HG03354 (cell line): ENCODE measurements around the gene SUV39H1.

Source experiments
- ATAC-seq: cut with Tn5 transposase; IDR thresholded peaks from one replicate; pipeline ENCODE4 v1.9.1; 2021; ENCODE audit warnings: mild to moderate bottlenecking; ENCODE audit not compliant: unreplicated experiment, poor library complexity, severe bottlenecking

SUV39H1 gene

DNA sequence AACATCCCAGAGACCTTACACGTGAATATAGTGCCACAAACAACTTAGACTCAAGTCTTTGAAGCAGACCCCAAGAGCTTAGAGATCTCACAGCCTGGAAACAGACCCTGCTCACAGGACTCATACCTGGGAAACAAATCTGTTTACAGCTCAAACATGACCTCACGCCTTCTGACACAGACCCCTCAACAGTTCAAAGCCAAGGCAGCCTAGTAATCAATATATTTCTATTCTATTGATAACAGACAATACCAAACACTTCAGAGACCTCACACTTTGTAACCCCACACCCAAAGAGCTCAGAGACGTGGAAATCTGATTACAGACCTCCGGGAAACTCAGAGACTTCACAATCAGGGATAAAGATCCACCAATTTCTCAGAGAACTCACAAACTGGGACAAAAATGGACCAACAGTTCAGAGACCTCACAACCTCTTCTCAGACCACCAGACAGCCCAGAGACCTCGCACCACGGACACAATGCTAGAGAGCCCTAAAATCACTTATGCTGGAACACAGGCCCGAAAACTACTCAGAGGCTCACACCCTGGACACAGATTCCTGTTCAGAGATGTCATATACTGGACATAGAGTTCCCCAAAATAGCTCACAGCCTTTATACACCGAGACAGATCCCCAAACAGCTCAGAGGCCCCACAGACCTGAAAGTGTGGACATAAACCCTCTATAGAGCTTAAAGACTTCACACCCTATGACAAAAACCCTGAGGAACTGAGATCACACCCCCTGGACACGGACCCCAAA is 14.8 kb downstream of the SUV39H1 start:
- ATAC-seq: no peak

DNA sequence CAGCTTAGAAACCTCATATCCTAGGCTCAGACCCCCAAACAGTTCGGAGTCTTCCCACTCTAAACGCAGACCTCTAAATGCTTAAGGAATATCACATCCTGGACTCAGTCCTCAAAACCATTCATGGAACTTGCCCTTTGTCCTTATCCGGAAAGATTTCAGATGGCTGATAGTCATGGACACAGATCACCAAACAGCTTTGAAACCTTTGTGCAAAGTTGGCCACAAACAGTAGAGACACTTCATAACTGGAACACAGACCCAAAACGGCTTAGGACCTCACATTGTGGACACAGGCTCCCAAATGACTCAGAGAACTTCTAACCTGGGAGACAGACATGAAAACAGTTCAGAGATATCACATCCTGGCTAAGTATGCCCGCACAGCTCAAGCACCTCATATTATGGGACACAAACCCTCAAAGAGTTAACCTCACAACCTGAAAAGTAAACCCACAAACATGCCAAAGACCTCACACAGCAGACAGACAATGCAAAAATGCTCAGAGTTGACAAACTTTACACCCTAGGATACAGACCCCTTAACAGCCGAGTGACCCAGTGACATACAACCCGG is 15.5 kb downstream of the SUV39H1 start:
- ATAC-seq: no peak

DNA sequence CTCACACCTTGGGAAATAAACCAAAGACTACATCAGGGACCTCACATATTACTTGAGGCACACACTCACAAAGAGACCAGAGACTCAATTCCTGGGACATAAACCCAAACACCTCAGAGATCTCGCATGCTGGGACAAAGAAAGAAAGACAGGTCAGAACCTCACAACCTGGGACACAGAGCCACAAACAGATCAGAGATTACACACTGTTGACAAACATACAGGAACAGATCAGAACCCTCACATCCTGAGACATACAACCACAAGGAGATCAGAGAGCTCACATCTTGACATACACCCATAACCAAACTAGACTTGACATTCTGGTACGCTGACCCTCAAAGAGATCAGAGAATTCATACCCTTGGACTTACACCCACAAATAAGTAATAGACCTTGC is 17.3 kb downstream of the SUV39H1 start:
- no peak for ATAC-seq

DNA sequence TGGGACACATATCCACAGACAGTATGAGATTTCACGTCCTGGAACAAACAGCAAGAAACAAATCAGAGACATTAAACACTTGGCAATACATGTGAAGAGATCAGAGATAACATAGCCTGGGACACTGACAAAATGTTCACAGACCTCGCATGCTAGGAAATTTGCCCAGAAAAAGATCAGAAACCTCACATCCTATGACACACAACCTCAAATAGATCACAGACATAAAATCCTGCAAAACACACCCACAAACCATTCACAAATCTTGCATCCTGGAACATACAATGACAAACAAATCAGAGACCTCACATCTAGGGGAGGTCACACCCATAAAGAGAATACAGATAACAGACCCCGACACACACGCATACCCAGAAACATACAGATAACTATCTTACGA is 18.0 kb downstream of the SUV39H1 start:
- no peak for ATAC-seq

DNA sequence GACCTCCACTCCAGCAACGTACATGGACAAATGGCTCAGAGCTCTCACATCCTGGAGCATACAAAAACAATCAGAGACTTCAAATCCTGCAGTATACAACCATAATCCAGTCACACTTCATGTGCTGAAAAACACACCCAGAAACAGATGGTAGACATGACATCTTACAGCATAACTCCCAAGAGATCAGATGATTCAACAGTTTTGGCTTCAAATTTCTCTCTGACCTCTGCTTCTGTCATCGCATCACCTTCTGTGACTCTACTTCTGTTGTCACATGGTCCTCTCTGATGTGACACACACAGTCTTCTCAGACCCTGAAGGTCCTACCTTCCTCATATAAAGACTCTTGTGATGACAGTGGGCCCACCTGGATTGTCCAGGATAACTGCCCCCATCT is 18.5 kb downstream of the SUV39H1 start:
- no peak for ATAC-seq

DNA sequence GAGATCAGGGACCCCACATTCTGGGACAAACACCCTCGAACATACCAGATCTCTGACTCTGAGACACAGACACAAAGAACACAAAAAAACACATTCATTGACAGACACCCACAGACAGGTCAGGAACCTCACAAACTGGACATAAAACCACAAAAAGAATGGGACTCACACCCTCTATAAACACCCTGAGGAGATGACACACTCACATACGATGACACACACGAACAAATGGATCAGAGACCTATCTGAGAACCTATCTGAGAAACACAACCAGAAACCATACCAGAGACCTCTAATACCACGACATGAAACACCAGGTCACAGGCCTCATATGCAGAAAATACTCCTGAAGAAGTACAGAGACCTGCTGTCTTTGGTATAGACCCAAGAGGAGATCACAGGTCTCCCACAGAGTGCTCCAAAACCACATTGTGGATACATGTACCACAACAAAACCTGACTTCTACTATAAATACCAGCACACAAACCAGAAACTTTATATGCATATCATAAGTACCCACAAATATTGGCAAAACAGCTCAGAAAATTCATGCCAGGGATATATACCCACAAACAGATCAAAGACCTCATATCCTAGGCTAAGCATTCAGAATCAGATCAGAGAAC is 19.5 kb downstream of the SUV39H1 start:
- no peak for ATAC-seq

DNA sequence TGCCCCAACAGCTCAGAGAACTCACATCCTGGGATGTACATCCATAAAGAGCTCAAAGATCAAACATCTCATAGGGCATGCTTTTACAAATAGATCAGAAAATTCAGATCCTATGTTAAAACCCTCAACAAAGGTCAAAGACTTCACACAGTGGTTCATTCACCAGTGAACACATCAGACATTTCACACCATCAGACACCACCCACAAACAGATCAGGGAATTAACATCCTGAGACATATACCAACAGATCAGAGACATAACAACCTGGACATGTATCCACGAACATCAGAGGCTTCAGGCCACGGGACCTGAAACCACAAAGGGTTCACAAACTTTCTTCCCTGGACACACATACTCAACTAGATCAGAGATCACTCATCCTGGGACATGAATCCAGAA is 23.4 kb downstream of the SUV39H1 start:
- ATAC-seq: no peak

DNA sequence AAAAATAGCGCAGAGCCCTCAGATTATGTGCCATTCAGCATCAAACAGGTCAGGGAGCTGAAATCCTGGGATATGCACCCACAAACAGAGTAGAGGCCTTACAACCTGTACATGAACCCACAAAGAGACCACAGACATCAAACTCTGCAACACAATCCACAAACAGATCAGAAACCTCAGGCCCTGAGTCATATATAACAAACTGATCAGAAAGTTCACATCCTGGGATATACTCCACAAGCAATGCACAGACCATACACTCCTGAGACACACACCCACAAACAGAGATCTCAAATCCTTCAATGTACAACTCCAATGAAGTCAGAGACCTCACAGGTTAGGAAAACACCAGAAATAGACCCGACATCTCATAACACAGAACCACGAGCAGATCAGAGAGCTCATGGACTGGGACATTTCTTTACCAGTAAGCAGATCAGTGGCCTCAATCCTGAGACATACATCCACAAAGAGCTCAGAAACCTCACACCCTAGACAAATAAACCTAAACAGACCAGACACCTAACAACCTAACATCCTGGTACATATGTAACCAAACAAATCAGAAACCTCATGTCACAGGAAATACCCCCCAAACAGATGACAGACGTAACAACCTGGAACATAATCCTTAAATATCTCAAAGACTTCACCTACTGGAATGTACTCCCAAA is 24.2 kb downstream of the SUV39H1 start:
- no peak for ATAC-seq

DNA sequence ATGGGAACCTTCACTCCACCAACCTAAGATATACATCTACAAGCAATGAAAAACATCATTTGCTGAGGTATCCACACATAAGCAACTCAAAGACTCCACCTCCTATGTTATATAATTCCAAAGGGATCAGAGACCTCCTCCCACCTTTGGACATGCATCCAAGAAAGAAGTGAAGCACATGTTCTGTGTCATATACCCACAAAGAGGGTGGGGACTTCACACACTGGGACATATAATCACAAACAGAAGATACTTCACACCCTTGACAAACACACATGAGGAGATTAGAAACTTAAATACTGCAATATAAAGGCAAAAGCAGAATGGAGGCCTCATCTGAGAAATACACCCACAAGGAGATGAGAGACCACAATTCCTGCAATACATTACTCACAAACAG is 25.4 kb downstream of the SUV39H1 start:
- ATAC-seq: no peak

DNA sequence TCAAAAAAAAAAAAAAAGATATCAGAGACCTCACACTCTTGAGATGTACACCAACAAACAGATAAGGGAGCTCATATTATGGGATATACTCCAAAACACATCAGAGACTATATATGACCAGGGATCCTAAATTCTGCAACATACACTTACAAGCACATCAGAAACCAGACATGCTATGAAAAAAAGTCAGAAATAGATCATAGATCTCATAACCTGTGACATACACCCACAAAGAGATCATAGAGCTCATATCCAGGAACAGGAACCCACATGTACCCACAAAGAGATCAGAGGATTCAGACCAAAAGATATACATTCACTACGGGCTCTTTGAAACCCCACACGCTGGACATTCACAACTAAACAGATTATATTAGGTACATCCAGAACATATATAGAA is 30.1 kb downstream of the SUV39H1 start:
- ATAC-seq: no peak

DNA sequence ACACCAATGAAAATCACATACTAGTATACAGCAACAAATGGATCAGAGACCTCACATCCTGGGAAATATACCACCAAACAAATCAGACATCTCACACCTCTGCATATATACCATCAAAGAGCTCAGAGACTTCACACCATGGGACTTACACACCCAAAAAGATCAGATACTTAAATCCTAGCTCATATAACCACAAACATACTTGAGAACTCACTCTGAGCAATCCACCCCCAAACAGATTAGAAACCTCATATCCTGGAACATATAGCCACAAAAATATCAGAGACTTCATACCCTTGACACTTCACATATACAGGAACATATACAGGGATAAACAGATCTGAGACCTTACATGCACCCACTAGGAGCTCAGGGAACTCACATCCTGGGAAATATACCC is 32.1 kb downstream of the SUV39H1 start:
- no peak for ATAC-seq

DNA sequence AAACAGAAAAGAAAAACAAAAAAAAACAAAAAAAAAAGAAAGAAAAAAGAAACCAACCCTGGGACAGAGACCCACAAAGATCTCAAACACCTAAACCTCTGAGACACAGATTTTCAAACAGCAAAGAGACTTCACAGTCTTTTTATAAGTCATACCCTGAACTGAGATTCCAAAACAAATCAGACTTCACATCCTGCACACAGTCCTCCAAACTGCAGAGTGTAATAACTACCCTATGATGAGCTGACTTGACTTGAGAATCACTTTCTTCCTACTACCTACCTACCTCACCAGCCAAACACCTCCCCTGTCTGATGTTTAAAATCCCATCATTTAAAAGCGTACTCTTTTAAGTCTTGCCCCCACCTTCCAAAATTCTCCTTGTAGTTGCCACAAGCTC is 39.8 kb downstream of the SUV39H1 start:
- ATAC-seq: no peak

DNA sequence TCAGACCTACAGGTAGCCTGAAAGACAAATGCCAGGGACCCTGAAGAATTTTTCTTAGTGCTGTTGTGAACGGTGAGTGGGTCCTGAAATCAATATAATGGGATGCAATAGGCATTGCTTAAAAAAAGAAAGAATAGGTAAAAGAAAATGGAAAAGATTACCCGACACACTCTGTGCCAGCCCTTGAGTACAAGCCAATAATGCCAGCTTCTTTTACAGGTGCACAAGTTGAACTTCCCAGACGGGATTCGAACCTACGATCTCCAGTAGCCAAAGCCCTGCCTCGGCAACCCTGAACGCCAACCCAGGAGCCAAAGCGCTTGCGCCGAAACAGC is 40.3 kb downstream of the SUV39H1 start:
- no peak for ATAC-seq

DNA sequence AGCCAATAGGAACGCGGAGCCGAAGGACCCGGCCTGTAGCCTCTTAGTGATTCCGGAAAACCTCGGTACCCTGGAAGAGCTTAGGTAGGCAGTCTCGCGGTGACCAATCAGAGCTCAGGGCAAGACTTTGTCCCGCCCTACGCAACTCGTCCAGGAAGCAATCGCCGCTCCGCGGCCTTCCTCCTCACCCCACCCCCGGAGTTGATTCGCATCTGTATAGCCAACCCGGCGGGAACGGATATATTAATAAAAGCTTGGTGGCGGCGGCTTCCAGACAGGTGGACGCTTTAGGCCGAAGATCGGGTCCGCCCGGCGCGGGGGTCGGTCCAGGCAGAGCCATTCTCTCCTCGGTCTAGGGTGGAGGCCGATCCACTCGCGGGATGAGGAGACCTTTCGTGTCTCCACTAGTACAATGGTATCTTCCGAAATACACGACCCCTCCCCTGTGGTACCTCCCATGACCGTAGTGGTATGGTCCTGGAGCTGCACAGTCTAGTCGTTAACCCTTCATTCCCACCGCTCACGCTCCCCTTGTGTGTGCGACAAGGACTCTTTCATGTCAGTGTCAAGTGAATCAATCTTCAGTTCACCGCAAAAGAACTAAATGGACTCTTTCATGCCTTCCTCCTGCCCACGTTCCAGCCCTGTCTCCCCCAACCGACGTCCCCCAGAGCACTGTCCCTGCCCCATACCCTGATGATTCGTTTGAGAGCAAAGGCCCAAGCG is 40.8 kb downstream of the SUV39H1 start:
- ATAC-seq: peak; percentile 98

DNA sequence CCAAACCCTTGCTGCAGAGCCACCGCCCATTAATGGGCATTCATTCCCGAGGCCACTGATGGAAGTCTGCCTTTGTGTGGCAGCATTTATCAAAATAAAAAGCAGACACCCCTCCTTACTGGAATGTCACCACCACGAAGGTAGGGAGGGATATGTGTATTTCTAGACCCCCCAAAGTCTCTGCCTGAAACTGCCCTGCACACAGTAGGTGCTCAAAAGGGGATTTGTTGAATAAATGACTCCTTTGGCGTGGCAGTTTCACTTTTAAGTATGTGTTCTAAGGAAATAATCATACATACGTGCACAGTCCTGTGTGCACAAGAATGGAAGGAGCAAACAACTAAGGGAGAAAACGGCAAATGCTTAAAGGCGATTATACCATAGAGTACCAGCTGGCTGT is 41.4 kb downstream of the SUV39H1 start:
- ATAC-seq: no peak

DNA sequence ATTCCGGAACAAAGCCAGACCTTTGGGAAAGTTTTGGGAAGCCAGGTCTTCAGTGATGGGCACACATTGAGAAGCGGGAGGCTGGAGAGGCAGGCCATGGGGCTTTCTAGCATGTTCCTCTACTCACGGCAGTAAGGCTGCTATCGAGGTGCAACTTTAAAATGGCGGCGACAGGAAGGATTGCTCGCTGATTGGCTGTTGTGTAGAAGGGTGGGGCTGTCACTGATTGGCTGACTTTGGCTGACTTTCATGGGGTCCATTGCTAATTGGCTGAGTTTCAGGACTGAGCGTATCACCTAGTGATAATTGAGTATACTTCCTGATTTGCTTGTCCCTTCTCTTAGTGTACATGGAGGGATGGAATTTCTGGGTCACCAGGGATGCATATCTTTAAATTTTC is 45.3 kb downstream of the SUV39H1 start:
- ATAC-seq: no peak

DNA sequence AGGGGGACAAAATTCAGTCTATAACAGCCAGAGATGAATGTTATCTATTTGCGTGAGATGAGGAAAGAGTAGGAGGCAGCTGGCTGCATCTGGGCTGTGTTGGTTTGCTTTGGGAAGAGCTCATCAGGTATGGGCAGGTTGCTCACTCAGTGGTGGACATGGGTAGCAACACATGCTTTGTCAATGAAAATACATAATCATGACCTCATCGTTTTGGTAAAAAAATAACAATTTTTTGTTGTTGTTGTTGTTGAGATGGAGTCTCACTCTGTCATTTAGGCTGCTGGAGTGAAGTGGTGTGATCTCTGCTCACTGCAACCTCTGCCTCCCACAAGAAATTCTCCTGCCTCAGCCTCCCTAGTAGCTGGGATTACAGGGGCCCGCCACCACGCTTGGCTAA is 48.7 kb downstream of the SUV39H1 start:
- ATAC-seq: no peak

DNA sequence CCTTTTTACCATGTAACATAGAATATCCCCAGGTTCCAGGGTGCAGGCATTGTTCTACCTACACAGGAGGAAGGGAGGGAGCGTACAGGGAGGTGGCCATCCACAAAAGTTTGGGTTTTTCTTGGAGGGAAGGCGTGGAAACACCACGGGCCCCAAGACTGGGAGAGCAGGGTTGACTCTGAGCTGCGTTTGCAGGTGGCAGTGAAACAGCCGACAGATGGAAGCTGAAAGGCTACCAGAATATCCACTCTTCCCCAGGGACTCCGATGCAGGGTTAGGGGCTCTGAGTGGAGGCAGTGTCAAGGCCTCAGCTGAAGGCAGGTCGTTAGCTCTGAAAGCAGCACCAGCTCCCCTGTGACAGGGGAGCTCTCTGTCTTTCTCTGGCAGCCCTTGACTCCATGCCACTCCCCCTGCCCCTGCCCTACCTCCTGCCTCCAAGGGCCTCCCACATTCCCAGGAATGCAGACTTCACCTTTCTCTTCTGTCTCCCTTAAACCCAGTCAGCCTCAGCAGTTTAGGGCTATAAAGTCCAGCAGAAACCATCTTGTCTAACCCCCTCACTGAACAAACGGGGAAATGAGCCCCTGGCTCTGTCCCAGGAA is 51.0 kb downstream of the SUV39H1 start:
- ATAC-seq: no peak

DNA sequence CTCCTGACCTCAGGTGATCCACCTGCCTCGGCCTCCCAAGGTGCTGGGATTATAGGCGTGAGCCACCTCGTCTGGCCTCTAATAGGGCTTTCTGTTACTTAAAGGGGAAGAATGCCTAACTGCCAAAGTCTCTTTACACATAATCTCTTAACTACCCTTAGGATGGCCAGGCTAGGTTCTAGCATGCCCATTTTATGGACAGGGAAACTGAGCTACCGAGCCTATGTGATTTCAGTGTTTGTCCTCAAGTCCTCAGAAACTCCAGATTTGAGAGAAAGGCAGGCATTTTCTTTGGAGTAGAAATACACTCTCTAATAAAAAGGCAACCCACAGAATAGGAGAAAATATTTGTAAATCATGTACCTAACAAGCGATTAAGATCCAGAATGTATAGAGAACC is 52.6 kb downstream of the SUV39H1 start:
- no peak for ATAC-seq

DNA sequence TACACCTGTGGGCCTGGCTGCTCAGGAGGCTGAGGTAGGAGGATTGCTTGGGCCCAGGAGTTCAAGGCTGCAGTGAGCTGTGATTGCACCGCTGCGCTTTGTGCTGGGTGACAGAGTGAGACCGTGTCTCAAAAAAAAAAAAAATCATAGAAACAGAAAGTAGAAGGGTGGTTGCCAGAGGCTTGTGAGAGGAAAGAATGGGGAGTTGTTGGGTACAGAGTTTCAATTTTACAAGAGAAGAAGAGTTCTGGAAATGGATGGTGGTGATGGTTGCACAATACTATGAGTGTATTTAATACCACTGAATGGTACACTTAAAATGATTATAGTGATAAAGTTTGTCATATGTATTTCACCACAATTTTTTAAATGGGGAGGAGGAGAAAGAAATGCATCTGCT is 54.8 kb downstream of the SUV39H1 start:
- no peak for ATAC-seq
